Uterus (tissue), 4 donors: Measurements from ENCODE around the gene ADSS1. TPM values are rescaled to one million over a fixed set of nuclear protein-coding genes. Genes with fewer than 3 reads are reported as not detected.

Source experiments
- DNase-seq, 2 donors: peaks; one replicate each; pipeline ENCODE4 v3.0.0-alpha.2; 2019 to 2020
- H3K27ac ChIP-seq, 2 donors: fragments of 200-600 bp; sonication (generic); 1 replicate in 1 of 2; 2 replicates in 1 of 2; pipeline ENCODE4 v1.5.1; 2016 to 2018
- H3K27me3 ChIP-seq, 2 donors: fragments of 200-600 bp; sonication (generic); one replicate each; pipeline ENCODE4 v1.5.1; 2018 to 2019; ENCODE audit warnings: control low read depth in 1 of 2
- H3K36me3 ChIP-seq, 2 donors: fragments of 200-600 bp; sonication (generic); one replicate each; pipeline ENCODE4 v1.5.1; 2019; ENCODE audit warnings: control low read depth in 1 of 2
- H3K4me1 ChIP-seq, 2 donors: fragments of 200-600 bp; sonication (generic); one replicate each; pipeline ENCODE4 v1.5.1; 2018 to 2019; ENCODE audit warnings: control low read depth in 1 of 2
- H3K4me3 ChIP-seq, 2 donors: fragments of 200-600 bp; sonication (generic); 1 replicate in 1 of 2; 2 replicates in 1 of 2; pipeline ENCODE4 v1.5.1; 2018 to 2019; ENCODE audit warnings: mild to moderate bottlenecking in 1 of 2
- H3K9me3 ChIP-seq, 2 donors: fragments of 200-600 bp; sonication (generic); one replicate each; pipeline ENCODE4 v1.5.1; 2019; ENCODE audit warnings: control low read depth in 1 of 2
- CTCF ChIP-seq, 4 experiments: fragments of 200-600 bp in 2 of 4; fragments of 450-650 bp in 2 of 4; sonication (generic) in 2 of 4; IDR thresholded peaks; one replicate each; pipeline ENCODE4 v1.5.1; 2016 to 2019; ENCODE audit warnings: antibody characterized with exemption in 4 of 4, mild to moderate bottlenecking in 2 of 4, moderate library complexity in 1 of 4
- POLR2A ChIP-seq, 2 donors: fragments of 450-650 bp; IDR thresholded peaks; one replicate each; pipeline ENCODE4 v1.6.1; 2016; ENCODE audit warnings: antibody characterized with exemption in 2 of 2, mild to moderate bottlenecking in 1 of 2, moderate library complexity in 1 of 2
- intact Hi-C: fragments of 100-400 bp; cut with DNase I; formaldehyde crosslinking; loops from one replicate; pipeline ENCODE4 v1.15.1; 2023; ENCODE audit warnings: low total_unique reads
- total RNA-seq, 4 donors: library from RNA; depleted of rRNA in 3 of 4; stranded (reverse); fragments of >200 nt in 3 of 4; gene quantifications; one replicate each; pipeline versions ENCODE4 v1.1.0 to v1.2.4, GENCODE V29; 2014 to 2023
- donor health status: DM: yes; HTN: yes; CAD: no.

The ADSS1 gene
- total RNA-seq, 4 donors from 2014 or later, result 7.0 to 11.7 TPM; not detected in 2

- H3K4me1 ChIP-seq, result no peaks in the 10 kb centered on the region
- intact Hi-C loops, result no loop called here
These were observed 59.6 kb downstream of the ADSS1 start for GRCh38 chr14:104783484-104784217.

GRCh38 chr14:104784218-104784568 lies 60.2 kb downstream of the ADSS1 start:
- Histone ChIP-seq H3K4me3 (no peak overlapping the region), H3K36me3 (no peaks in the 10 kb centered on the region), H3K4me1 (no peaks in the 10 kb centered on the region), H3K27ac (no peak overlapping the region), H3K27me3 (no peaks in the 10 kb centered on the region), H3K9me3 (no peaks in the 10 kb centered on the region)
- DNase-seq, result no peak
- intact Hi-C loops, result no loop called here
- TF ChIP-seq CTCF (IDR thresholded peaks at IDR 0.05) (no peak), POLR2A (IDR thresholded peaks at IDR 0.05) (no peak)

More at GRCh38 chr14:104783484-104784217, 59.6 kb downstream of the ADSS1 start:
- TF ChIP-seq POLR2A (IDR thresholded peaks at IDR 0.05) (no peak), CTCF (IDR thresholded peaks at IDR 0.05) (no peak)
- no peak for DNase-seq
- Histone ChIP-seq H3K9me3 (no peaks in the 10 kb centered on the region), H3K27me3 (no peaks in the 10 kb centered on the region), H3K27ac (no peak overlapping the region), H3K4me3 (no peak overlapping the region), H3K36me3 (no peaks in the 10 kb centered on the region)

- no peak overlapping the region for H3K27ac ChIP-seq
- no peak for TF ChIP-seq POLR2A (IDR thresholded peaks at IDR 0.05)
- TF ChIP-seq CTCF (IDR thresholded peaks at IDR 0.05), result no peak
- intact Hi-C loops, result loop anchor here (5.0 kb wide), 1 partner anchor 37 kb away; no protein-coding TSS in a partner anchor
- no peak overlapping the region for H3K4me3 ChIP-seq
- H3K4me1 ChIP-seq, result no peaks in the 10 kb centered on the region
- no peaks in the 10 kb centered on the region for H3K36me3 ChIP-seq
- no peaks in the 10 kb centered on the region for H3K27me3 ChIP-seq
- H3K9me3 ChIP-seq, result no peaks in the 10 kb centered on the region
- DNase-seq, result no peak
These were observed 61.0 kb downstream of the ADSS1 start for GRCh38 chr14:104784846-104785707.

- Histone ChIP-seq H3K36me3 (no peaks in the 10 kb centered on the region), H3K9me3 (no peaks in the 10 kb centered on the region), H3K4me3 (no peak overlapping the region), H3K4me1 (no peaks in the 10 kb centered on the region), H3K27ac (no peak overlapping the region), H3K27me3 (no peaks in the 10 kb centered on the region)
- intact Hi-C loops, result loop anchor here (5.0 kb wide), 1 partner anchor 37 kb away; no protein-coding TSS in a partner anchor
- TF ChIP-seq POLR2A (IDR thresholded peaks at IDR 0.05) (no peak), CTCF (IDR thresholded peaks at IDR 0.05) (no peak)
- DNase-seq, result no peak
These were observed 61.7 kb downstream of the ADSS1 start for GRCh38 chr14:104785708-104786080.

GRCh38 chr14:104786091-104786586 lies 62.1 kb downstream of the ADSS1 start:
- intact Hi-C loops, result loop anchor here (5.0 kb wide), 1 partner anchor 36 kb away; no protein-coding TSS in a partner anchor
- Histone ChIP-seq H3K27ac (no peak overlapping the region), H3K4me3 (no peak overlapping the region), H3K9me3 (no peaks in the 10 kb centered on the region), H3K27me3 (no peaks in the 10 kb centered on the region), H3K36me3 (no peaks in the 10 kb centered on the region), H3K4me1 (no peaks in the 10 kb centered on the region)
- no peak for DNase-seq
- TF ChIP-seq POLR2A (IDR thresholded peaks at IDR 0.05) (no peak), CTCF (IDR thresholded peaks at IDR 0.05) (no peak)
